HCT116 (cell line): ENCODE data around the gene TTLL9.
"Not testable (repeated sequence)": the region's sequence is repeated elsewhere in the genome, so short reads cannot be mapped to it uniquely, and the experiment has no call there.

ENCODE experiments used
- EZH2phosphoT487 ChIP-seq: fragments of 200-600 bp; IDR thresholded peaks from 2 replicates; pipeline ENCODE4 v1.6.1; 2018; ENCODE audit warnings: antibody characterized with exemption, borderline replicate concordance
- POLR2A ChIP-seq: IDR thresholded peaks from 2 replicates; pipeline ENCODE4 v1.7.0; 2011; ENCODE audit warnings: borderline replicate concordance; ENCODE audit not compliant: insufficient read depth, insufficient read length; ENCODE audit errors: extremely low read depth

- not testable (repeated sequence) for TF ChIP-seq POLR2A, EZH2phosphoT487
Measured at GRCh38 chr20:31828016-31828415, 42.4 kb upstream of the TTLL9 start.
